DND-41 (cell line): Measurements from ENCODE around the gene CCL26.

Experiments
- CTCF ChIP-seq: IDR thresholded peaks from 2 replicates; pipeline ENCODE4 v1.5.1; 2012; ENCODE audit warnings: borderline replicate concordance, low read length, moderate library complexity, mild to moderate bottlenecking; ENCODE audit not compliant: poor library complexity, severe bottlenecking; ENCODE audit errors: extremely low read depth
- EZH2 ChIP-seq: IDR thresholded peaks from 3 replicates; pipeline ENCODE4 v1.6.1; 2012; ENCODE audit warnings: borderline replicate concordance, low read depth, mild to moderate bottlenecking, moderate library complexity, low read length, inconsistent platforms; ENCODE audit not compliant: severe bottlenecking

- TF ChIP-seq CTCF, result no peak
- no peak for TF ChIP-seq EZH2
Observed at GRCh38 chr7:75732016-75732521, 39.9 kb downstream of the CCL26 start.
